CD4-positive, alpha-beta T cell treated with Interleukin-6 at 100 ng/mL for 8 hours (primary cell): ENCODE results near the gene SCN8A.
"Not testable (repeated sequence)": the region's sequence is repeated elsewhere in the genome, so short reads cannot be mapped to it uniquely, and the experiment has no call there.

ENCODE experiments used
- DNase-seq: peaks from one replicate; pipeline ENCODE4 v3.0.0-alpha.2; 2020; ENCODE audit warnings: mixed read lengths, low spot score

Gene SCN8A

DNA sequence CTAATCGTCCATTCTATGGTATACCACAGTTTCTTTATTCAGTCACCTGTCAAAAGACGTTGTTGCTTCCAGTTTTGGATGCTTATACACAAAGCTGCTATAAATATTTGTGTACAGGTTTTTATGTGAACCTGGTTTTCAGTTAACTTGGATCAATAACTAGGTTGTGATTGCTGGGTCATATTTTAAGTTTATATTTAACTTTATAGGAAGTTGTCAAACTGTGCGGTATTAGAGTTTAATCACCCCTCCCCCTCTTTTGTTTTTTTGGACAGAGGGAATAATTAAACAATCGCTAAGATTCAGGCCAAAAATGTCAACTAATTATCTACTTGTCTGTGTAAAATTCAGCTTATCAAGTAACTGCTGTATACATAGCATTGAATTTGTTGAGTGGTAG, 34.3 kb downstream of the SCN8A start:
- no peak for DNase-seq

DNA sequence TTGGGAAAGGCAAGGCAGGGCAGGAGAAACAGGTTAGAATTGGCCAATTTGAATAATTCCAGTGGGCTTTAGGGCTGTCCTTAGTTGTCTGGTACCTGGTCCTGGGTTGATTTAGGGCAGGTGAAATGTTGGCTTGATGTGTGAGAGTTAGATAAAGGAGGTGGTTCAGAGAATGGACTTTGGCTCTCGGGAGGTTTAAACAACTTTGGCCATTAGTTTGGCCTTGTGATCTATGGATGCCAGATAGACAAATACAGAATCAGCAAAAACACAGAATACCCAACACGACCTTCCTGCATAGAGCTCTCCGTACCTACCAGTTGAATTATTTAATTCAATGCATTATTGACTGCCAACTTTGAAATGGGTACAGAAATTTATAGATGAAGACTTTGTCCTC, 35.1 kb downstream of the SCN8A start:
- DNase-seq: no peak

DNA sequence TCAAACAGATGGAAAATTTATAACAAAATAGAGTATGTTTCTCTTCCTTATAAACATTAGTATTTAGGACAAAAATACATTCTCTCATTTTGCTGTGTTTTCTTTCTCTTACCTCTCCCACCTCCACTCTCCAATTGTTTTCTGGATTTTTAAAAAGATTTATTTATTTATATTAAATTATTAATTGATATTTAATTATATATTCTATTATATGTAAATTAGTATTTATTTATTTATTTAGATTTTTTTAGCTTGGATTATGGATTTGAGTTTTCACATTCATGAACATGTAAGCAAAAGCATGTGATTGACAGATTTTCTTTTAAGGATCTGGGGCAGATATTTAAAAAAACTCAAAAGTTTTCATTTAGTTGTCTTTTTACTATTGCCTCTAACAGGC, 35.6 kb downstream of the SCN8A start:
- no peak for DNase-seq

DNA sequence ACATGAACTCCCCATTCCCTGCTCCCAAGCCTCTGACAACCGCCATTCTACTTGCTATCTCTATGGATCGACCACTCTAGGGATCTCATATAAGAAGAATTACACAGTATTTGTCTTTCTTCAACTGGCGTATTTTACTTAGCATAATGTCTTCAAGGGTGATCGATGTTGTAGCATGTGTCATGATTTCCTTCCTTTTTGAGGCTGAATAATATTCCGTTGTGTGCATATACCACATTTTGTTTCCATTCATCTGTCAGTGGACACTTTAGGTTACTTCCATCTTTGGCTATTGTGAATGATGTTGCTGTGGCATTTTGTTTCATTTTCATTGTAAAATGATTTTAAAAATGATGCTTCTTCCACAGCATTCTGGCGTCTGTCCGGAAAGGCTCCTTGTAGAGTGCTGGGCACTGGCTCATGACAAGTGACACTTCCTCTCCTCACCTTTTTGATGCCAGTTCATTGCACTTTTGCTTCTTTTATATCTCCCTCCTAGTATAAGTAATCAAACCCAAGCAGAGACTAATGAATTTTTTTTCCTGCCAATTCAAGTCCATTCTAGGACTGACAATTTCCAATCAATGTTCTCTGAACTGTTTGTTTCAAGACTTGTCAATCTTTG, 39.3 kb downstream of the SCN8A start:
- DNase-seq: no peak

DNA sequence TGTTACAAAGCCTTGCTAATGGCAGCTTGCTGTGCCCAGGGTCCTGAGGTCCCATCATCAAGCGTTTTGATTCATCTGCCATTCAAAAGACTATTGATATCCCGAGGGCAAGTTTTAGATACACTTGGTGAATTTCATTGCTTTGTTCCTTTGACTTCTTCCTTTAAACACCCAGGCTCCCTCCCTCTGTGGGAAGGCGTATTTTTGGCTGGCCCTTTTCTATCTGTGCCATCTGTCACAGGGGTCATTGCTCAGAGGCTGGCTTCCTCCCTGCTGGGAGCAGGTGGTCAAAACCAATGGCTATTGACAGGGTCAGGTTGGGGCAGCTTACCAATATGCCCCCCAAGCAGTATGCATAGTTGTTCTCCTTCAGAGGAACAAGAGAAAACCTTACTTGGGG, 40.0 kb downstream of the SCN8A start:
- no peak for DNase-seq

DNA sequence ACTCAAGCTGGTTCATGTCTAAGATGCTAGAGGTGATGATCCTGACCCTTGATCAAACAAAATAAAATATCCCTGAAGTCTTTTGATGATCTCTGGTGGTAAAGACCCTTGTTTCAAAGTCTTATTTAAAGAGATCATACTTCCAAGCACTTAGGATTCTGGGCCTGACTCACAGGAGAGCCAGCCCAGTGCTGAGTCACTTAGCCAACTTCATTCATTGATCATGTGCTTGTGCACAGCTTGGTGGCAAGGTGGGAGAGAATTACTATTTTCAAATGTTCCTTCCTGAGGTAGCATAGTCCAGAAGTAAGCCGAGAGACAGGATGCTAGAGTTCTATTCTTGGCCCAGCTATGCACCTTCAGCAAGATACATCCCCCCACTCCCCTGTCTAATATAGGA, 40.6 kb downstream of the SCN8A start:
- DNase-seq: no peak

DNA sequence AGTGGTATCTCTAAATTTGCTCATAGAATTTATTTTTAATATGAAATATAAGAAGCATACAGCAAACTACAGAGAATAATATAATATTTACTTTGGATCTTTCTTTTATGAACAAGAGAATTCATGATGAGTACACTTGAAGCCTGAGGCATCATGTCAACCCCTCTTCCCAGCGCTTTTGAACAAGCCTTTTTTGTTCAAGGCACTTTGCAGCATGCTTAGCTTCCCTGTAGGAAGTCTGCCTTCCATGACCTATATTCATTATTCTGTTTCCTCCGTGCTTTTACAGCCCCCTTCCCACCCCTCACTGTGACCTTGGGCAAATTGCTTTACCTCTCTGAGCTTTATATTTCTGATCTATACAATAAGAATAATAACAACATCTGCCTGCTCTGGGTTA, 41.6 kb downstream of the SCN8A start:
- no peak for DNase-seq

DNA sequence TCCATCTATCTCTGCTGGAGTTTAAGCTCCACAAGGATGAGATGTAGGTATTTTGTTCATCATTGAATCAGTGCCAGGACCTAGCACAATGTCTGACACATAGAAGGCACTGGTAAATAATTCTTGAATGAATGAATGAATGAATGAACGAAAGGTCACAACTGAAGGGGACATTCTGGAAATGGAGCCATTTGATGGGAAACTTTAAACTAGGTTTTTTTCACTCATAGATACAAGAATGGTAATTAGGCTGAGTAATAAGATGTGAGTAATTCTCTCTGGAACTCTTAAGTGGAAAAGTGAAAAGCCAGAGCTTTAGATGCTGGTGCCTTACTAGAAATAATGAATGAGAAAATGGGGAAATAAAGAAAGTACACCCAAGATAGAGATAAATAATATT, 44.3 kb downstream of the SCN8A start:
- no peak for DNase-seq

DNA sequence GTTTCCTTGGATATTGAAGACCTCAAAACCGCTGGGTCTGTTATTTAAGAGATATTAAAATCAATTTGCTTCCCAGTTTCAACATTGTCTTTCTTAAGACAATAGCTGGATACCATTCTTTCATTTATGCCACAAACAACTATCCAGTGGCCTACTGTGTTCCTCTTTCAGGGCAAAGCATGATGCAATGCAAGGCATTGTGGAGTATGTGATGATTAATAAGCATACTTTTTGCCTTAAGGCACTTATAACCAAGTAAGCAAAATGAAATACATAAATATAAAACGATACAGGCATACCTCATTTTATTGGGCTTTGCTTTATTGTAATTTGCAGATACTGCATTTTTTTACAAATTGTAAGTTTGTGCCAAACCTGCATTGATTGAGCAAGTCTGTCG, 45.5 kb downstream of the SCN8A start:
- no peak for DNase-seq

DNA sequence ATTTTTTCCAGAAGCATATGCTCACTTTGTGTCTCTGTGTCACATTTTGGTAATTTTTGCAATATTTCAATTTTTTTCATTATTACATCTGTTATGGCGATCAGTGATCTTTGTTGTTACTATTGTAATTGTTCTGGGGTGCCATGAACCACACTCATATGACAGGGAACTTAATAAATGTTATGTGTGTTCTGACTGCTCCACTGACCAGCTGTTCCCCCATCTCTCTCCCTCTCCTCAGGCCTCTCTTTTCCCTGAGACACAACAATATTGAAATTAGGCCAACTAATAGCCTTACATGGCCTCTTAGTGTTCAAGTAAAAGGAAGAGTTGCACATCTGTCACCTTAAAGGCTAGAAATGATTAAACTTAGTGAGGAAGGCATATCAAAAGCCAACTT, 46.0 kb downstream of the SCN8A start:
- no peak for DNase-seq

DNA sequence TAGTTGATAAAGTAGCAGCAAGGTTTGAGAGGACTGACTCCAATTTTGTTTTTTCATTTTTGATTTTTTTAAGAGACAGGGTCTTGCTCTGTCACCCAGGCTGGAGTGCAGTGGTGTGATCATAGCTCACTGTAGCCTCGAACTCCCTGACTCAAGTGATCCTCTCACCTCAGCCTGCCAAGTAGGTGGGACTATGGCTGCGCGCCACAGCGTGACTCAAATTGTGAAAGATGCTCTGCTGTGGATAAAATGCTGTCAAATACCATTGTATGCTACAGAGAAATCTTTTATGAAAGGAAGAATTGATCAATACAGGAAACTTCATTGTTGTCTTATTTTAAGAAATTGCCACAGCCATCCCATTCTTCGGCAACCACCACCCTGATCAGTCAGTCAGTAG, 48.3 kb downstream of the SCN8A start:
- DNase-seq: no peak

DNA sequence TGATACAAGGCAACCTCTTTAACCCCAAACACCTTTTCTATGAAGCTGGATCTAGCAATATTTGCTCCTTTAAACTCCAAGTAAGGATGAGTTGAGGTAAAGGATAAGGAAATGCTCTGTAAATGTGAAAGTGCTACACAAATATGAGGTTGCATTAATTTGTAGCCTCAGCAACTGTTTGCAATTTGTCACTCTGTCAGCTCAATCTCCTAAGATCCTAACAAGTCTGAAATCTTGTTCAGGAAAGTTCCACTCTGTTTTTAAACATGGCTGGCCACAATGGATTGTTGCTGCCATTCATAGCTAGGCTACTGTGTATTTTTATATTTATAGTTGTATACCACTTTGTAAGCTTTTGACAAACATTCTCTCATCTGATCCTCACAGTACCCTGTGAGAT, 51.3 kb downstream of the SCN8A start:
- no peak for DNase-seq

DNA sequence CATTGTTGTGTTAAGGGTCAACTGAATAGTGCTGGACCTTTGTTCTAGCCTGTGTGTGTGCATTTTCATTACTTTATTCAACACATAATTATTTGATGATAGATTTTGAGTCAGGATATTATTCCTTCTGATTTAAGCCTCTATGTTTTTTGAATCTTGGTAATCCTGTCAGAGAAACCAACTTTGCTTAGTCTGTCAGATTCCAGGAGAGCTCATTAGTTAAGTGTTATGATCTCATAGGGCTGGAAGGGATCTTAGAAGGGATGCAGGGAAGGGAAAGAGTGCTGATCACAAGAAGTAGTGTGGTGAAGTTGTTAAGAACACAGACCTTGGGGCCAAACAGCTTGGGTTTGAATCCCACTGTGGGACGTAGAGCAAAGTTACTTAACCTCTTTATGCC, 52.9 kb downstream of the SCN8A start:
- DNase-seq: no peak

DNA sequence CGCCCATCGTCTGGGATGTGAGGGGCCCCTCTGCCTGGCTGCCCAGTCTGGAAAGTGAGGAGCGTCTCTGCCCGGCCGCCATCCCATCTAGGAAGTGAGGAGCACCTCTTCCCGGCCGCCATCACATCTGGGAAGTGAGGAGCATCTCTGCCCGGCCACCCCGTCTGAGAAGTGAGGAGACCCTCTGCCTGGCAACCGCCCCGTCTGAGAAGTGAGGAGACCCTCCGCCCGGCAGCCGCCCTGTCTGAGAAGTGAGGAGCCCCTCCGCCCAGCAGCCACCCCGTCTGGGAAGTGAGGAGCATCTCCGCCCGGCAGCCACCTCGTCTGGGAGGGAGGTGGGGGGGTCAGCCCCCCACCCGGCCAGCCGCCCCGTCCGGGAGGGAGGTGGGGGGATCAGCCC, 53.7 kb downstream of the SCN8A start:
- not testable (repeated sequence) for DNase-seq

DNA sequence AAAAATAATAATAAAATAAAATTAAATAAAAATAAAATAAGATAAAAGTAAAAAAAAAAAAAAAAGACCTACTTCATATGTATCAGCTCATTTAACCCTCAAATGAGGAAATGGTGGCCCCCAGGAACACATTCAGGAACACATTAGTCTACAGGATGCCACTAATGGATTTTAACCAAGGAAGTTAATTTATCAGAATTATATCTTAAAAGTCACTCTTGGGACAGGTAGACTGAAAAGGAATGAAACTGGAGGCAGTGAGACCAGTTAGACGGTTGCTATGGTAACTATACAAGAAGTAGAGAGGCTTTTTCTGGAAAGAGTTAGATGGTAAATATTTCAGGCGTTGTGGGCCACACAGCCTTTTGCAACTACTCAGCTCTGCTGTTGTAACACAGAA, 54.9 kb downstream of the SCN8A start:
- no peak for DNase-seq

DNA sequence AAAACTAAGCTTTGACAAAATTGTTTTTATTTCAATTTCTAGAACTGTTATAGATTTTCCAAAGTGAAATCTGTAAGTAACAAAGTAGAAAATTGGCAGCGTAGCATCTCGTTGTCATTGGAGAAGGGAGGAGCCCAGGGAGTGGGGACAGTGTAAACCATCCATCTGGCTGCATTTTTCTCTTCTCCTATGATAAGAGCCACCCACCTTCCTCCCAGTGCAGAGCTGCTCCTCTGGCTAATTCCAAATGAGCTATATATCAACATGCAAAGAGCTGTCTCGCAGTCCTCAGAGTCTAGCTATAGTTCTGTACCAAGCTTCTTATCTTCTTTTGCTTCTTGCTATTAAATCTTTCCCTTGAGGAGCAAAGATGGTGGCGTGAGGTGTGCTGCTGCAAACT, 56.6 kb downstream of the SCN8A start:
- DNase-seq: no peak

DNA sequence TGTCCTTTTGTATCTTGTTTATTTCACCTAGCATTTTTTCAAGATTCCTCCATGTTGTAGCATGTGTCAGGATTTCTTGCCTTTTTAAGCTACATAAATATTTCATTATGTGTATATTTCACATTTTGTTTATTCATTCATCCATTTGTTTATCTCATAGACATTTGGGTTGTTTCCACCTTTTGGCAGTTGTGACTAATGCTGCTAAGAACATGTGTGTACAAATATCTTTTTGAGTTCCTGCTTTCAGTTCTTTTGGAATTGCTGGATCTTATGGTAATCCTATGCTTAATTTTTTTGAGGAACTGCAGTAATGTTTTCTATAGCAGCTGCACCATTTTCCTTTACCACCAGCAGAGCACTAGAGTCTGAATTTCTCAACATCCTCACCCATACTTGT, 62.4 kb downstream of the SCN8A start:
- DNase-seq: no peak

DNA sequence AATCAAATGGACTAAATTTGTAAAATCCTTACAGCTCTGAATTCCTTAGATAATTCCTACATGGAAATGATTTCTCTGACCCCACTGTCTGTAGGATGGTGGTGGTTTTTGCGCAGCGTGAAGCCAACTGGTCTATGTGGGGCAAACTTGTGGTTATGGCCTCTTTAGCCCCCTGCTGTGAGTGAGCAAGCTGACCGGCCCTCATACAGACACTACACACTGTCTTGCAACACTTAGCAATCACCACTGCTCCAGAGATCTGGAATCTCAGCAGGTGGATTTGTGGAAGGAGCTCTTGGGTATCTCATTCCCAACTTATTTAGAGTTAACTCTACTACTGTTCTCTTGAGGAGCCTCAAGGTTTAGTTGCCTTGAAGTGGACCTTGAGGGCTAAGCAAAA, 70.2 kb downstream of the SCN8A start:
- no peak for DNase-seq

DNA sequence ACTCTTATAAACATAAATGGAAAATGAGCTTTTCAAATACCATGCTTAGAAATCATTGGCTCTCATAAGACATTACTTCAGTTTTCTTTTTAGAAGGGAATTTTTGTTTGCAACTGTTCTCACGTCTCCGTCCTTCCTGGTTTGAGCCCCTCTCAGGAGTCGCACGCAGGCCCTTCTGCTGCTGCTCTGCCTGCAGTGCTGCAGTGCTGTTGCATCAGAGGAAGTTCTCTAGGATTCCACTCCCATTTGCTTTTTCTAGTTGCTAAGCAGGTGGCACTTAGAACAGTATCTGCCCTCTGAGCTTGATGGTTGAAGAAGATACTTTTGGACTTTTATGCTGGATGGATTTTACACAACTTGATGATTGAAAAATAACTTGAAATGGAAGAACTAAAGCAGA, 70.8 kb downstream of the SCN8A start:
- DNase-seq: no peak

DNA sequence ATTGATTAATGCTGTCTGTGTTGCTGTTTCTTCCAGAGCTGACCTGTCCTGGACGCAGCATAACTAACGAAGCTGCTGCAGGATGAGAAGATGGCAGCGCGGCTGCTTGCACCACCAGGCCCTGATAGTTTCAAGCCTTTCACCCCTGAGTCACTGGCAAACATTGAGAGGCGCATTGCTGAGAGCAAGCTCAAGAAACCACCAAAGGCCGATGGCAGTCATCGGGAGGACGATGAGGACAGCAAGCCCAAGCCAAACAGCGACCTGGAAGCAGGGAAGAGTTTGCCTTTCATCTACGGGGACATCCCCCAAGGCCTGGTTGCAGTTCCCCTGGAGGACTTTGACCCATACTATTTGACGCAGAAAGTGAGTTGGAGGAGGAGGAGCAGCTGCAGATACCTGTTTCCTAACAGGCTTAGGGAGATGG, 71.7 kb downstream of the SCN8A start:
- no peak for DNase-seq

DNA sequence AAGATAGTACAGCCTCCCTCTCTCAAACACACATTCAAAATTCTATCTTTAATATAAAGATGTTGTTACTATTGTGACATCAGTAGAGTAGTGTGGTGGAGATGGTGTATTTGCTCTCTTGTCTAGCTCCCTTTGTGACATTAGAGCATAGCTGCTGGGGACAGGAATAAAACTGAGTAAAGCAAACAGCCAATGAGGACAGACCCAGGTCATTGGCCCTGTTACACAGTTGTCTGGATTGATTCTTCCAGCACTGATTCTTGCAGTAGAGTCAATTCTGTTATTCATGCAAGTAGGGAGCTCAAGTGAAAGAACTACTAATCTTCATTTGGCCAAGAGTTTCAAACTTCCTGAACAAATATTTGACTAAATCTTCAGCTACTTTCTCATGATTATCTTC, 72.4 kb downstream of the SCN8A start:
- DNase-seq: no peak

DNA sequence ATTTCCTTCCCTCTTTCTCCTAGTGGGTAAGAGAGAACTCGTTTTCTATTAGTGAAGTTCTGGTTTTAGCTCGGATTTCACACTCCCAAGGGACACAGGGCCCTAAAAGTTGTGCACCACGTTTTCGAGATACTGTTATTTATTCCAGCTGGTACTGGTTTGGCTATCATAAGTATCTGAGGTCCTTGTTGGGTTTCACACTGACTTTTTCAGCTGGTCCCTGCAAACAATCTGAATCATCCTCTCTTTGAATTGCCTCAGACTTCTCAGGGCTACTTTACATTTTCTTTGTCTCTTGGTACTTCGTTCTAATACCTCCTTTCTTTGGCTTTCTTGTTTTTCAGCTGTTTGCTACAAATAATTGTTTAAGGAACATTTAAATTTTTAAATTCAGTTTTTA, 75.7 kb downstream of the SCN8A start:
- DNase-seq: no peak

DNA sequence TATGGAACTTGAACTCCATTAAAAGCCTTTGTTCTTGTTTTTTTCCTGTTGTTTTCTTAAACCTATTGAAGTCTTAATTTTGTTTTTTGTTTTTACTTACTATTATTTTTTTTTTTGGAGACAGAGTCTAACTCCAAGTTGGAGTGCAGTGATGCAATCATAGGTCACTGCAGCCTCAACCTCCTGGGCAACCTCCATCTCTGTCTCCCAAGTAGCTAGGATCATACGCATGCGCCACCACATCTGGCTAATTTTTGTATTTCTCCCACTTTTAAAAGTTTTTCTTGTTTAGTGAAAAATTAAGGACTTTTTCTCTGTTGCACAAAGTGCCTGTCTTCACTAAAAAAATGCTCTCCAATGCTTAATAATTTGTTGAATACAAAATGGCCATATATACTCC, 76.2 kb downstream of the SCN8A start:
- no peak for DNase-seq

DNA sequence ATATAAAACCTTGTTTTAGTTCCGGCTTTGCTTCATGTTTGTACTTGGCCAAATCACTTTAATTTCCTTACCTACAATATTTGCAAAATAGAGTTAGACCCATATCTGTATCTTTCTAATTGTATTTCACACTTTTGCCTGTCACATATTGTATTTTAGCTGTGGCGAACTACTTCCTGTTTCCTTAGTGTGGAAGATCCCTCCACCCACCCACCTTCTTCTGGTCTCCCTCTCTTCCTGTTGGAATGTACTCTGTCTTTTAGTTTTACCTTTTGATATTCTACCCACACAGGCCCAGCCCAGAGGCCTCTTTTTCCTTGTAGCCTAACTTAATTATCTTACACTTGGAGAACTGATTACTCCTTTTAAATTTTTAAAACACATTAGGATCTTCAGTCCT, 78.2 kb downstream of the SCN8A start:
- DNase-seq: no peak

DNA sequence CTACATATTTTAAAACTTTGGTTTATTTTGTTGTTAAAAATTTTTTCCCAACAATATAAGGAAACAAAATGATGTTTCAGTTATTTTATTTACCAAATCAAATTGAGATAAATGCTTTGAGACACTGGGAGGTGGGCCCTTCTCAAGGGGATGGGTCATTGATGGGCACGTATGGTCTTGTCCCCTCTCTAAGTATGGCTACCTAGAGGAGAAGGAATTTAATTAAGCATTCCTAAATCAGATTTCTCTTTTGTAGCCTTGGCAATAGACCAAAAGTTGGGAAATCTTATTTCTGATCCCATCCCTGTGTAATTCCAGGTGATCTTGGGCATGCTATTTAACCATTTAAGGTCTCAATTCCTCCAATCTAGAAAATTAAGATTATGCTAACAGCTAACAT, 79.0 kb downstream of the SCN8A start:
- no peak for DNase-seq
